GM20000 (cell line): ENCODE results near the gene FBXO3.
"Not testable (repeated sequence)": the region's sequence is repeated elsewhere in the genome, so short reads cannot be mapped to it uniquely, and the experiment has no call there.

Experiments
- DNase-seq: peaks from one replicate; pipeline ENCODE4 v3.0.0; 2012; ENCODE audit warnings: low spot score
- CTCF ChIP-seq: IDR thresholded peaks from 2 replicates; pipeline ENCODE4 v1.5.1; 2012; ENCODE audit warnings: mild to moderate bottlenecking, control low read depth; ENCODE audit errors: extremely low read depth, missing control alignments

The FBXO3 gene

GRCh38 chr11:33773987-33774735 lies at the start of gene FBXO3:
Gene FBXO3 (minus strand): TSS chr11:33774520. CDS start chr11:33774497, 23 bp downstream.
- DNase-seq, result peak; percentile 98
- no peak for TF ChIP-seq CTCF

- not testable (repeated sequence) for DNase-seq
These were observed 48.7 kb upstream of the FBXO3 start for GRCh38 chr11:33822981-33823380.

- no peak for TF ChIP-seq CTCF
- DNase-seq, result no peak
These were observed 45.1 kb upstream of the FBXO3 start for GRCh38 chr11:33819278-33820035.

- TF ChIP-seq CTCF, result peak; percentile 77
- DNase-seq, result peak; percentile 79
These were observed 34.0 kb upstream of the FBXO3 start for GRCh38 chr11:33808228-33808828.

- no peak for TF ChIP-seq CTCF
- DNase-seq, result no peak
These were observed 30.2 kb upstream of the FBXO3 start for GRCh38 chr11:33804471-33804870.

GRCh38 chr11:33802194-33802950 lies 28.1 kb upstream of the FBXO3 start:
- no peak for TF ChIP-seq CTCF
- DNase-seq, result no peak

- TF ChIP-seq CTCF, result no peak
- DNase-seq, result no peak
These were observed 27.5 kb upstream of the FBXO3 start for GRCh38 chr11:33801821-33802193.
